Measurements from ENCODE around the gene ZNF804A.

ZNF804A gene

GRCh38 chr2:184956856-184957255 is 358.5 kb downstream of the ZNF804A start:
- H2AFZ ChIP-seq (ENCODE audit: low read depth, low read length) = no peak overlapping the region
- H3K9me3 ChIP-seq (ENCODE audit: low read length) = no peaks in the 10 kb centered on the region
- no peaks in the 10 kb centered on the region for H3K27me3 ChIP-seq (ENCODE audit: insufficient read depth, low read length)
- H3K4me3 ChIP-seq (ENCODE audit: low read length) = no peak overlapping the region
- H3K4me1 ChIP-seq (ENCODE audit: insufficient read depth, low read length) = no peaks in the 10 kb centered on the region
- no peaks in the 10 kb centered on the region for H3K36me3 ChIP-seq (ENCODE audit: insufficient read depth, low read length)

GRCh38 chr2:184971546-184972068 is 373.3 kb downstream of the ZNF804A start:
- H3K27me3 ChIP-seq (ENCODE audit: insufficient read depth, low read length) = no peaks in the 10 kb centered on the region
- no peak overlapping the region for H2AFZ ChIP-seq (ENCODE audit: low read depth, low read length)
- H3K4me3 ChIP-seq (ENCODE audit: low read length) = no peak overlapping the region
- H3K36me3 ChIP-seq (ENCODE audit: insufficient read depth, low read length) = no peaks in the 10 kb centered on the region
- no peaks in the 10 kb centered on the region for H3K4me1 ChIP-seq (ENCODE audit: insufficient read depth, low read length)
- no peaks in the 10 kb centered on the region for H3K9me3 ChIP-seq (ENCODE audit: low read length)
